ENCODE data around the gene STBD1.

The STBD1 gene

DNA sequence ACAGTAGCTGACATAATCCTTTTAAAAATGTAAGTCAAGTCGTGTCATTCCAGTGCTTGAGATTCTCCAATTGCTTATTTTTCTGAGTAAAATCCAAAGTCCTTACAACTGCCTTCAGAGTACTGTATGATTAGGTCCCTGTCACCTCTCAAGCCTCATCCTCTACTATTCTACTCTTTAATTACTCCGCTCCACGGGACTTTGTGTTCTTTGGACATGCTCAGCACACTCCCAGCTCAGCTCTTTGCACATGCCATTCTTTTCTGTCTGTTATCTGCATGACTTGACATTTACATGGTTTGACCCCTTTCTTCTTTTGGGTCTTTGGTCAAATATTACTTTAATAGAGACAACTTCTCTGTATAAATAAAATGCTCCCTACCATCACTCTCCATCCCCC is 39.9 kb upstream of the STBD1 start:
- Histone ChIP-seq H3K23ac (ENCODE audit: low read length) (no peak overlapping the region), H4K5ac (ENCODE audit: low read length) (no peak overlapping the region), H2BK5ac (ENCODE audit: low read length) (no peak overlapping the region), H3K18ac (ENCODE audit: low read length) (no peak overlapping the region), H3K56ac (ENCODE audit: low read length) (no peak overlapping the region), H3K36me3 (ENCODE audit: control insufficient read depth, insufficient read depth, low read length) (no peaks in the 10 kb centered on the region), H3K9ac (ENCODE audit: low read length) (no peak overlapping the region), H3K27ac (ENCODE audit: low read depth, low read length) (no peak overlapping the region), H2BK15ac (replicated peaks; ENCODE audit: low read depth) (no peak overlapping the region), H4K8ac (ENCODE audit: low read depth, low read length) (no peak overlapping the region), H2BK120ac (ENCODE audit: low read depth, low read length) (no peak overlapping the region), H3K4me3 (ENCODE audit: low read length) (no peak overlapping the region), H3K4me1 (ENCODE audit: control insufficient read depth, low read depth, low read length) (no peaks in the 10 kb centered on the region), H3K4me2 (ENCODE audit: low read length) (no peak overlapping the region), H3K27me3 (ENCODE audit: insufficient read depth, low read length, poor library complexity) (no peaks in the 10 kb centered on the region), H3K79me2 (ENCODE audit: control insufficient read depth, insufficient read depth, low read length) (no peaks in the 10 kb centered on the region), H3K4ac (ENCODE audit: low read depth, low read length) (no peak overlapping the region), H2AK5ac (ENCODE audit: low read length) (no peak overlapping the region), H3K79me1 (ENCODE audit: low read length) (no peaks in the 10 kb centered on the region)
- no peak for DNase-seq
- no CpG with 5 or more reads among the region's 3 CpGs for WGBS (ENCODE audit: extremely low coverage, insufficient coverage, low lambda C conversion rate)

DNA sequence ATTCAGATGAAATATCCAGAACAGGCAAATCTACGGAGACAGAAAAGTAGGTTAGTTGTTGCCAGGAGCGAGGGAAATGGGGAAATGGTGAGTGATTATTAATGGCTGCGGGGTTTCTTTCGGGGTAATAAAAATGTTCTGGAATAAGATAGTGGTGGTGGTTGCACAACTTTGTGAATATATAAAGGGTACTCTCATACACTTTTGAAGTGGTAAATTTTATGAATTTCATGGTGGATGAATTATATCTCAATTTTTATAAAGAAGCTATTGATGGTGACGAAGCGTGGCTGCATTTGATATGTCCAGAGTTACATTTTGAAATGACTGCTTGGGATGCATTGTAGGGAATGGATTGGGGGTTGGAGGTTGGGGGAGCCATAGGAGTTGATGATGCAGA is 38.7 kb upstream of the STBD1 start:
- H3K79me1 ChIP-seq (ENCODE audit: low read length), result no peaks in the 10 kb centered on the region
- no peaks in the 10 kb centered on the region for H3K27me3 ChIP-seq (ENCODE audit: insufficient read depth, low read length, poor library complexity)
- H2BK120ac ChIP-seq (ENCODE audit: low read depth, low read length), result no peak overlapping the region
- H3K23ac ChIP-seq (ENCODE audit: low read length), result no peak overlapping the region
- no CpG with 5 or more reads among the region's 6 CpGs for WGBS (ENCODE audit: extremely low coverage, insufficient coverage, low lambda C conversion rate)
- no peak overlapping the region for H4K8ac ChIP-seq (ENCODE audit: low read depth, low read length)
- H3K4ac ChIP-seq (ENCODE audit: low read depth, low read length), result no peak overlapping the region
- H3K27ac ChIP-seq (ENCODE audit: low read depth, low read length), result no peak overlapping the region
- no peak for DNase-seq
- no peak overlapping the region for H4K5ac ChIP-seq (ENCODE audit: low read length)
- no peak overlapping the region for H3K4me2 ChIP-seq (ENCODE audit: low read length)
- no peak overlapping the region for H3K56ac ChIP-seq (ENCODE audit: low read length)
- no peaks in the 10 kb centered on the region for H3K36me3 ChIP-seq (ENCODE audit: control insufficient read depth, insufficient read depth, low read length)
- no peaks in the 10 kb centered on the region for H3K4me1 ChIP-seq (ENCODE audit: control insufficient read depth, low read depth, low read length)
- no peaks in the 10 kb centered on the region for H3K79me2 ChIP-seq (ENCODE audit: control insufficient read depth, insufficient read depth, low read length)
- H2BK15ac ChIP-seq (replicated peaks; ENCODE audit: low read depth), result no peak overlapping the region
- no peak overlapping the region for H3K18ac ChIP-seq (ENCODE audit: low read length)
- no peak overlapping the region for H3K9ac ChIP-seq (ENCODE audit: low read length)
- no peak overlapping the region for H2BK5ac ChIP-seq (ENCODE audit: low read length)
- H2AK5ac ChIP-seq (ENCODE audit: low read length), result no peak overlapping the region
- no peak overlapping the region for H3K4me3 ChIP-seq (ENCODE audit: low read length)

DNA sequence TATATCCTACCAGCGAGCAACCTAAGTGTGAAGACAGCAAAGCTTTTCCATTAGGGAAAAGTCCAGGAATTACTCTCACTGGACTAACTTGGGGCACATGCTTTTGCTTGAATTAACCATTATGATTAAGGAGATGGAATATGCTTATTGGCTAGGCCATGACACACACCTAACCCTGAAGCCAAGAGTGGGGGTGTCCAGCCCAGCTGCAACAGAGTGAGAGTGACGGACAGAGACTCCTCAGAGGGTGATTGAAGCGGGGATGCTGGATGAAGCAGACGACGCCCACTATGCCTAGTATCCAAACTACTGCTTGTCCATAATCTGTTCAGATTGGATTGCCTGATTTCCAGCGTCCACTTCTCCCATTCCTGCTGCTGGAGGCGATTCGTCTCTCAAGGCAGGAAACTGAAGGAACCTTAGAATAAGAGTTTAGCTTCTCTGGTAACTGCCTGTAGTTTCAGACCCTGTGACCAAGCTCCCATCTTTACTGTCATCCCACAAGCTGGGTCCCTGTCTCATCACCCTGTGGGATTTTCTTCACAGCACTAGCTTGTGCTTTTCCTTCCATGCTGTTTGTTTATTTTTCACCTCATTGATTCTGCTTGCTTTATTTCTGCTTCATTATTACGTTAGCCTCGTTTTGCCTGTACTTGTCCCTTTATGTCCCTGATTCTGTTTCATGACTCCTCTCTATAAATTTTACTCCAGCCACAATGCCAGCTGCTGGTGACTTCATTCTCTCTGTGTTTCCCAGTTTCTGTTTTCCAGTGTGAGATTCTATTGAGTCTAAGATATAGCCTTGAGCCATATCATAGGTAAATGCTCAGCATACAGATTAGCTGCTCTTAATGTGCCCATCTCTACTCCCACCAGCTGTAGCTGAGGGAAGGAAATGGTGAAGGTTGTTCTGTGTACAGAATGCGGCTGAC is 36.0 kb upstream of the STBD1 start:
- H3K9ac ChIP-seq (ENCODE audit: low read length), result no peak overlapping the region
- H3K79me1 ChIP-seq (ENCODE audit: low read length), result no peaks in the 10 kb centered on the region
- H3K27me3 ChIP-seq (ENCODE audit: insufficient read depth, low read length, poor library complexity), result no peaks in the 10 kb centered on the region
- no peak overlapping the region for H4K5ac ChIP-seq (ENCODE audit: low read length)
- H2BK15ac ChIP-seq (replicated peaks; ENCODE audit: low read depth), result no peak overlapping the region
- no peak overlapping the region for H2BK5ac ChIP-seq (ENCODE audit: low read length)
- no peak overlapping the region for H3K23ac ChIP-seq (ENCODE audit: low read length)
- no peak overlapping the region for H3K4ac ChIP-seq (ENCODE audit: low read depth, low read length)
- H3K27ac ChIP-seq (ENCODE audit: low read depth, low read length), result no peak overlapping the region
- no peak overlapping the region for H3K4me3 ChIP-seq (ENCODE audit: low read length)
- no peak overlapping the region for H4K8ac ChIP-seq (ENCODE audit: low read depth, low read length)
- H3K18ac ChIP-seq (ENCODE audit: low read length), result no peak overlapping the region
- H3K36me3 ChIP-seq (ENCODE audit: control insufficient read depth, insufficient read depth, low read length), result no peaks in the 10 kb centered on the region
- DNase-seq, result no peak
- H3K4me1 ChIP-seq (ENCODE audit: control insufficient read depth, low read depth, low read length), result no peaks in the 10 kb centered on the region
- no peak overlapping the region for H2BK120ac ChIP-seq (ENCODE audit: low read depth, low read length)
- H3K4me2 ChIP-seq (ENCODE audit: low read length), result no peak overlapping the region
- H2AK5ac ChIP-seq (ENCODE audit: low read length), result no peak overlapping the region
- no peaks in the 10 kb centered on the region for H3K79me2 ChIP-seq (ENCODE audit: control insufficient read depth, insufficient read depth, low read length)
- H3K56ac ChIP-seq (ENCODE audit: low read length), result no peak overlapping the region
- WGBS (ENCODE audit: extremely low coverage, insufficient coverage, low lambda C conversion rate), result no CpG with 5 or more reads among the region's 11 CpGs

DNA sequence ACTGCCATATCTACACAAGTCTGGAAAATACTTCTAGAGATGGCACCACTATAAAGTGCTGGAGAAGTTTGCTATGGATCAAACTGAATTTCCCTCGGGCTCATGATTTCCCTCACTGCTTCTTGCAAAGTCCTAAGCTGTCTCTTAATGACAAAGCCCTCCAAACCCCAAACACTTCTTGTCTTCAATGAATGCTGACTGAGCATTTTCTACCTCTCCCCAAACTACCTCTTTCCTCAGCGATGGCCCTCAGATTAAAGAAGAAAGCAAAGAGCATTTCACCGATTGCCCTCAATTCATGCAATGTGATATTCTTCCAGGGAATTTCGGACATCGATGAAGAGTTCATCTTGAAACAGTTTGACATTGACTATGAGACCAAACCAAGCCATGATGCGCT is 35.3 kb upstream of the STBD1 start:
- Histone ChIP-seq H2BK120ac (ENCODE audit: low read depth, low read length) (no peak overlapping the region), H3K4ac (ENCODE audit: low read depth, low read length) (no peak overlapping the region), H3K56ac (ENCODE audit: low read length) (no peak overlapping the region), H4K5ac (ENCODE audit: low read length) (no peak overlapping the region), H2BK15ac (replicated peaks; ENCODE audit: low read depth) (no peak overlapping the region), H2BK5ac (ENCODE audit: low read length) (no peak overlapping the region), H3K23ac (ENCODE audit: low read length) (no peak overlapping the region), H3K4me1 (ENCODE audit: control insufficient read depth, low read depth, low read length) (no peaks in the 10 kb centered on the region), H3K36me3 (ENCODE audit: control insufficient read depth, insufficient read depth, low read length) (no peaks in the 10 kb centered on the region), H3K4me3 (ENCODE audit: low read length) (no peak overlapping the region), H2AK5ac (ENCODE audit: low read length) (no peak overlapping the region), H3K27me3 (ENCODE audit: insufficient read depth, low read length, poor library complexity) (no peaks in the 10 kb centered on the region), H4K8ac (ENCODE audit: low read depth, low read length) (no peak overlapping the region), H3K9ac (ENCODE audit: low read length) (no peak overlapping the region), H3K18ac (ENCODE audit: low read length) (no peak overlapping the region), H3K27ac (ENCODE audit: low read depth, low read length) (no peak overlapping the region), H3K79me1 (ENCODE audit: low read length) (no peaks in the 10 kb centered on the region), H3K79me2 (ENCODE audit: control insufficient read depth, insufficient read depth, low read length) (no peaks in the 10 kb centered on the region), H3K4me2 (ENCODE audit: low read length) (no peak overlapping the region)
- WGBS (ENCODE audit: extremely low coverage, insufficient coverage, low lambda C conversion rate), result no CpG with 5 or more reads among the region's 6 CpGs
- DNase-seq, result no peak

DNA sequence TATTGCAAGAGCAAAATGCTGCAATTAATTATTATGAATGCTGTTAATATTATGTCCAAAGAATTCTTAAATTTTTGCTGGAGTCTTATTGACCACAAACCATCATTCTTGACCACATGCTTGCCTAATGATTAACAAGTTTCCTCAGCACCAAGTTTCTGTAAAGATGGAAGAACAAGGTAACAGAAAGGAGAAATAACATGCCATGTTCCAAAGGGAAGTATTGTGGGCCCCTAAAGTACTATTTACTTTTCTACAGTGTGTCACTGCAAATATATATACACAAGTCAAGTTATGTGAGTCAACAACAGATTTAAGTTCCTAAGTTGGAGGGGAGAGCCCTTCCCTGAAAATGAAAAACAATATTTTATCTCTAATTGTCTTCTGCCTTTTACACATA is 34.5 kb upstream of the STBD1 start:
- H4K5ac ChIP-seq (ENCODE audit: low read length), result no peak overlapping the region
- H3K27me3 ChIP-seq (ENCODE audit: insufficient read depth, low read length, poor library complexity), result no peaks in the 10 kb centered on the region
- H2BK120ac ChIP-seq (ENCODE audit: low read depth, low read length), result no peak overlapping the region
- no peak overlapping the region for H2BK5ac ChIP-seq (ENCODE audit: low read length)
- no peak overlapping the region for H3K18ac ChIP-seq (ENCODE audit: low read length)
- no peak overlapping the region for H3K9ac ChIP-seq (ENCODE audit: low read length)
- H3K4me2 ChIP-seq (ENCODE audit: low read length), result no peak overlapping the region
- H3K23ac ChIP-seq (ENCODE audit: low read length), result no peak overlapping the region
- H3K4me1 ChIP-seq (ENCODE audit: control insufficient read depth, low read depth, low read length), result no peaks in the 10 kb centered on the region
- no peak overlapping the region for H4K8ac ChIP-seq (ENCODE audit: low read depth, low read length)
- H3K4ac ChIP-seq (ENCODE audit: low read depth, low read length), result no peak overlapping the region
- no peaks in the 10 kb centered on the region for H3K79me1 ChIP-seq (ENCODE audit: low read length)
- no peak for DNase-seq
- H2AK5ac ChIP-seq (ENCODE audit: low read length), result no peak overlapping the region
- H3K4me3 ChIP-seq (ENCODE audit: low read length), result no peak overlapping the region
- no peak overlapping the region for H3K56ac ChIP-seq (ENCODE audit: low read length)
- H2BK15ac ChIP-seq (replicated peaks; ENCODE audit: low read depth), result no peak overlapping the region
- no peaks in the 10 kb centered on the region for H3K79me2 ChIP-seq (ENCODE audit: control insufficient read depth, insufficient read depth, low read length)
- no peaks in the 10 kb centered on the region for H3K36me3 ChIP-seq (ENCODE audit: control insufficient read depth, insufficient read depth, low read length)
- no peak overlapping the region for H3K27ac ChIP-seq (ENCODE audit: low read depth, low read length)

- no peak overlapping the region for H3K56ac ChIP-seq (ENCODE audit: low read length)
- H3K27me3 ChIP-seq (ENCODE audit: insufficient read depth, low read length, poor library complexity), result no peaks in the 10 kb centered on the region
- no peak overlapping the region for H4K8ac ChIP-seq (ENCODE audit: low read depth, low read length)
- no peak overlapping the region for H3K27ac ChIP-seq (ENCODE audit: low read depth, low read length)
- H3K9ac ChIP-seq (ENCODE audit: low read length), result no peak overlapping the region
- H2BK5ac ChIP-seq (ENCODE audit: low read length), result no peak overlapping the region
- WGBS (ENCODE audit: extremely low coverage, insufficient coverage, low lambda C conversion rate), result no CpG with 5 or more reads among the region's 1 CpG
- H3K4me3 ChIP-seq (ENCODE audit: low read length), result no peak overlapping the region
- no peak overlapping the region for H2AK5ac ChIP-seq (ENCODE audit: low read length)
- no peak overlapping the region for H2BK120ac ChIP-seq (ENCODE audit: low read depth, low read length)
- no peaks in the 10 kb centered on the region for H3K36me3 ChIP-seq (ENCODE audit: control insufficient read depth, insufficient read depth, low read length)
- no peak overlapping the region for H3K4me2 ChIP-seq (ENCODE audit: low read length)
- H3K79me1 ChIP-seq (ENCODE audit: low read length), result no peaks in the 10 kb centered on the region
- no peaks in the 10 kb centered on the region for H3K4me1 ChIP-seq (ENCODE audit: control insufficient read depth, low read depth, low read length)
- no peak overlapping the region for H4K5ac ChIP-seq (ENCODE audit: low read length)
- no peak overlapping the region for H3K23ac ChIP-seq (ENCODE audit: low read length)
- H2BK15ac ChIP-seq (replicated peaks; ENCODE audit: low read depth), result no peak overlapping the region
- DNase-seq, result no peak
- H3K79me2 ChIP-seq (ENCODE audit: control insufficient read depth, insufficient read depth, low read length), result no peaks in the 10 kb centered on the region
- H3K4ac ChIP-seq (ENCODE audit: low read depth, low read length), result no peak overlapping the region
- no peak overlapping the region for H3K18ac ChIP-seq (ENCODE audit: low read length)
Observed at GRCh38 chr4:76272582-76272981, 34.0 kb upstream of the STBD1 start.

Data from mesendoderm (in vitro differentiated cells).